HT-29 (cell line): ENCODE measurements around the gene ZNF337. TPM values are rescaled to one million over a fixed set of nuclear protein-coding genes. Genes with fewer than 3 reads are reported as not detected.
"Not testable (repeated sequence)": the region's sequence is repeated elsewhere in the genome, so short reads cannot be mapped to it uniquely, and the experiment has no call there.

Experiments
- DNase-seq: peaks from one replicate; pipeline ENCODE4 v3.0.0-alpha.2; 2015; ENCODE audit warnings: low spot score
- total RNA-seq: library from RNA; depleted of rRNA; stranded (reverse); fragments of >200 nt; shearing (Covaris generic); gene quantifications from 2 replicates; pipeline ENCODE4 v1.2.3, GENCODE V29; 2014; rRNA removed

Gene ZNF337
- 5.8 and 7.2 TPM in 2 replicates for total RNA-seq

GRCh38 chr20:25696371-25697131, at the start of gene ZNF337:
Gene ZNF337 (minus strand): TSS chr20:25696853. CDS start chr20:25686417, 10,436 bp downstream.
- DNase-seq = peak; percentile 98

DNA sequence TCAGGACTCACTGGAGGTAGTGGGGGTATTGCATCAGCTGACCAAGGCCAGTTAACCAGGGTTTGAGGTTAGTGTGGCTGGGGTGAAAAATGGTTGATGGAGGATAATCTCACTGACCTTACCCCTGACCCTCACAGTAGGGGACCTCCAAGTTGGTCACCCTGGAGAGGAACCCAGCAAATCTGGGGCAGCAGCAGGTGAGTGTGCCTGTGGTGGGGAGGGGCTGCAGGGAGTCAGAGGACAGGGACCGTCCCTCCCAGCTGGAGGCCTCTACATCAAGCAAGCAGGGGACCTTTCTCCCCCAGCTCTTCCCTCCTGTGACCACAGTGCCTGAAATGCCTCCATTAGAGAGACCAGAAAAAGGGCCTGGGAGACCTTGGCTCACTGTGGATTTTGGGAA, 49.1 kb upstream of the ZNF337 start:
- no peak for DNase-seq

- no peak for DNase-seq
These were observed 48.4 kb upstream of the ZNF337 start for GRCh38 chr20:25745100-25745499.

DNA sequence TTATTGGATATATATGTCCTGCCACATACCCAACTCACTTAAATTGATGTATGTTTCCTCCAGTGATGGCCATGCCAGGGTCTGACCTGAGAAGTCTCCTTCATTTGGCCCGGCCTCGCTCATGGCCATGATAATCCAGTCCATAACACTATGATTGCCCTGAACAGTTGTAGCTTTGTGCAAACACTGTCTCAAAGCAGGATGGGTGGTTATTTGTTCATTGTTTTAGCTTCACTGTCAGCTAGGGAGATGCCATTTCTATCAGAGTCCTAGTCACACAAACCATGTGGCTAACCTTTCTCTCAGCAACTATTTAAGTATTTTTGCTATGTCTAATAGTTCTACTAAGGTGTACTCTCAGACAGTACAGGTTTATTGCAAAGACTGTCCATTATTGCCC, 47.6 kb upstream of the ZNF337 start:
- no peak for DNase-seq

- DNase-seq = no peak
These were observed 44.4 kb upstream of the ZNF337 start for GRCh38 chr20:25741088-25741487.

DNA sequence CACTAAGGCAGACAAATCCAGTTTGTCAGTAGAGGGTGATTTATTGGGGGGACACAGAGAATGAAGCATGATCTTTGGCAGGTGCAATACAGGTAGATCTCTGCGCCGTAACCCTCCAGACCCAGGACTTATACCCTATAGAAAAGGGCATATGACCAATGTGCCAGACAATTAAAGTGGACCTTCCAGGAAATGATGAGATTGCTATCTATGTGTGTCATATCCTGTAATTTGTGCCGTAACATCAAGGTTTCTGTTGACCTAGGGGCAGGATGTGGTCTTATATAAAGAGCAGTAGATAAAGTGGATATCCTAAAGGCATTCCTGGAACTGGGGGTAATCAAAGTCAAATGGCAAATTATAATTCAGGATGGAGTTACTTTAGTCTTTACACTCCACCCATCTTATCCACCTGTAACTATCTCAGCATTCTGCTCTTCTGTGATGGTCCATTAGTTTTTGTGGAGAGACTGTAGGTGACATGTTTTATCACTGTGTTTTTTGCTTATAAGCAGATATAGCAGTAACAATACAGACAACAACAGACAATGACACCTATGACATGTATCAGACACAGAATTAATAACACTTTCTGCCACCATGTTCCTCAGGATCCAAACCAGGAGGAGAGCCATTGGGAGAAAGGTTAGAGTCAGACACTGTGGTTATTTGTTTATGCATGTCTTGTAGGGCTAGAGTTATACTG, 43.1 kb upstream of the ZNF337 start:
- peak; percentile 14 for DNase-seq

DNA sequence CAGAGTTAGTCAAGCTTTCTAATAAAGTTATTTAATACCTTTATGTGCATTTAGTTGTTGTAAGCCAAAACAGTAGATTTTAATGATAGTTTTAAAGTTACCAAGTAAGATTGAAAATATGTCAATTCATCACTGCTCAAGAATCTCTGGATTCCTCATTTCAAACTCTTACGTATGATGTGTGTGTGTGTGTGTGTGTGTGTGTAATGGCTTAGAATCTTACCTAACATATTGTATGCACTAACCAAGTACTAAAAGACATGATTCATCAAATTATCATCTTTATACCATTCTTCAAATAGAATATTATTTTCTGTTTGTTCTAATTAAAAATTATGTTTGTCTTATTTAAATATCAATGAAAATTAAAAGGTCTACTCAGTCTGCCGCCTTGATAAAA, 41.5 kb upstream of the ZNF337 start:
- DNase-seq = no peak

DNA sequence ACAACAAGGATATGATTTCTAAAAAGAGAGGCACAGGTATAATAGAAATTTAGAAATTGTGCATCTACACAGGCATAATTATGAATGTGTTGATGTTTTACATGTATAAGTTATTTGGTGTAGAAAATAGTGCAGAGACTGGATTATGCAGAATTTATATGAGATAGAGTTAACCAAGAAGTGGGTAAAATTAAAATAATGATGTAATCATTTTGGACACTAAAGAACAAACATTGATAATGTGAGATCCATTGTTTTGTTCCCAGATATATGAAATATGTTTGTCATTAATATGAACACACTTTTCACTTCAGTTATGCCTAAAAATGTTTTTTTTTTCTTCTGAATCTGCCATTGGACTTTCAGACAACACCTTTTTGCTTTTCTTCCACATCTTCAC, 37.2 kb upstream of the ZNF337 start:
- DNase-seq = no peak

DNA sequence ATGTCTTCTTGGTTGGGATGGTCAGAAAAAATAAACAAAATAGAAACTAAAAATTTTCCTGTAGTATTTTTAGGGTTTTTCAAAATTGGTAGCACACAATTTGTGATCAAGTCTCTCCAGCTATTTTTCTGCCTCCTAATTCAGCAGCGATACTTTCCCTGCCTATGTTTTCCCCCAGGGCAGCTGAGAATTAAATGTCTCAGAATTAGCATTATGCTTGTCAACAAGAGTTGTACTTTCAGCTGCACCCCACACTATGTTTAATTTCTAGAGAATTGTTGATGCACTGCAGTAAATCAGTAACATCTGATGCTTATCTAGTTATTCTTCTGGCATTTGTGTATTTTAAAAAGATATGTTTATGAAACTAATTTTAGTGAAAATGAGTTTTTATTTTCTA, 34.2 kb upstream of the ZNF337 start:
- DNase-seq = no peak

GRCh38 chr20:25726357-25726756, 29.7 kb upstream of the ZNF337 start:
- DNase-seq = no peak

- no peak for DNase-seq
These were observed 29.0 kb upstream of the ZNF337 start for GRCh38 chr20:25725639-25726038.

GRCh38 chr20:25723975-25724374, 27.3 kb upstream of the ZNF337 start:
- DNase-seq = no peak

DNA sequence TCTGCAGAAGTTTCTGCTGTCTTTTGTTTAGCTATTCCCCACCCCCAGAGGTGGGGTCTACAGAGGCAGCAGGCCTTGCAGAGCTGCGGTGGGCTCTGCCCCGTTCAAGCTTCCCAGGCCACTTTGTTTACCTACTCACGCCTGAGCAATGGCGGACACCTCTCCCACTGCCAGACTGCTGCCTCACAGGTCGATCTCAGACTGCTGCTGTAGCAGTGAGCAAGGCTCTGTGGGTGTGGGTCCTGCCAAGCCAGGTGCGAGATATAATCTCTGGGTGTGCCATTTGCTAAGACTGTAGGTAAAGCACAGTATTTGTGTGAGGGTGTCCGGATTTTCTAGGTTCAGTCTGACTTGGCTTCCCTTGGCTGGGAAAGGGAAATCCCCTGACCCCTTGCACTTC, 23.6 kb upstream of the ZNF337 start:
- DNase-seq = no peak

GRCh38 chr20:25718896-25719809, 22.5 kb upstream of the ZNF337 start:
- DNase-seq = peak; percentile 50

DNA sequence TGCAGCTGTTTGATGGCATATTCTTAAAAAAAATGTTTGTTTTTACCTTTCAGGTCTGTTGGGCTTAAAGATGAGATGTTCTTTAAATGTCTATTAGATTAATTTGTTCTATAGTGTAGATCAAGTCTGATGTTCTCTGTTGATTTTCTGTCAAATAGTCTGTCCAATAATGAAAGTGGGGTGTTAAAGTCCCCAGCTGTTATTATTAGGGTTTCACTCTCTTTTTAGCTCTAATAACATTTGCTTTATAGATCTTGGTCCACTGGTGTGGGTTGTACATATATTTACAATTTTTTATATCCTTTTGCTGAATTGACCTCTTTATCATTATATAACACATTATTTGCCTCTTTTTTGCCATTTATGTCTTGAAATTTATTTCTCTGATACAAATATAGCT, 11.0 kb upstream of the ZNF337 start:
- no peak for DNase-seq

DNA sequence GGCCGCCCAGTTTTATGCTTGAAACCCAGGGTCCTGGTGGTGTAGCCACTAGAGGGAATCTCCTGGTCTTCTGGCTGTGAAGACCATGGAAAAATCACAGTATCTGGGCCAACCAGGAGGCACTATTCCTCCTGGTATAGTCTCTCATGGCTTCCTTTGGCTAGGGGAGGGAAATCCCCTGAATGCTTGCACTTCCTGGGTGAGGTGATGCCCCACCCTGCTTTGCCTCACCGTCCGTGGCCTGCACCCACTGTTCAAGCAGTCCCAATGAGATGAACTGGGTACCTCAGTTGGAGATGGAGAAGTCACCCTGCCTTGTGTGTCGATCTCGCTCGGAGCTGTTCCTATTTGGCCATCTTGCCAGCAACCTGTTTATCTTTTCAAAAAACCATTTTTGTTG, 10.1 kb upstream of the ZNF337 start:
- no peak for DNase-seq

- DNase-seq = no peak
These were observed 9.2 kb upstream of the ZNF337 start for GRCh38 chr20:25705830-25706351.

DNA sequence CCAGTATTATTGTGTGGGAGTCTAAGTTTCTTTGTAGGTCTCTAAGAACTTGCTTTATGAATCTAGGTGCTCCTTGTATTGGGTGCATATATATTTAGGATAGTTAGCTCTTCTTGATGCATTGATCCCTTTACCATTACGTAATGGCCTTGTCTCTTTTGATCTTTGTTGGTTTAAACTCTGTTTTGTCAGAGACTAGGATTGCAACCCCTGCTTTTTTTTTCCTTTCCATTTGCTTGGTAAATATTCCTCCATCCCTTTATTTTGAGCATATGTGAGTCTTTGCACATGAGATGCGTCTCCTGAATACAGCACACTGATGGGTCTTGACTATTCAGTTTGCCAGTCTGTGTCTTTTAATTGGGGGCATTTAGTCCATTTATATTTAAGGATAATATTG, 7.7 kb upstream of the ZNF337 start:
- DNase-seq = not testable (repeated sequence)

DNA sequence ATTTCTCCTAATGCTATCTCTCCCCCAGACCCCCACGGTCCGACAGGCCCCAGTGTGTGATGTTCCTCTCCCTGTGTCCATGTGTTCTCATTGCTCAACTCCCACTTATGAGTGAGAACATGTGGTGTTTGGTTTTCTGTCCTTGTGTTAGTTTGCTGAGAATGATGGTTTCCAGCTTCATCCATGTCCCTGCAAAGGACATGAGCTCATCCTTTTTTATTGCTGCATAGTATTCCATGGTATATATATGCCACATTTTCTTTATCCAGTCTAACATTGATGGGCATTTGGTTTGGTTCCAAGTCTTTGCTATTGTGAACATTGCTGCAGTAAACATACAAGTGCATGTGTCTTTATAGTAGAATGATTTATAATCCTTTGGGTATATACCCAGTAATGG, 4.2 kb upstream of the ZNF337 start:
- not testable (repeated sequence) for DNase-seq

GRCh38 chr20:25699914-25700313, 3.3 kb upstream of the ZNF337 start:
- no peak for DNase-seq

DNA sequence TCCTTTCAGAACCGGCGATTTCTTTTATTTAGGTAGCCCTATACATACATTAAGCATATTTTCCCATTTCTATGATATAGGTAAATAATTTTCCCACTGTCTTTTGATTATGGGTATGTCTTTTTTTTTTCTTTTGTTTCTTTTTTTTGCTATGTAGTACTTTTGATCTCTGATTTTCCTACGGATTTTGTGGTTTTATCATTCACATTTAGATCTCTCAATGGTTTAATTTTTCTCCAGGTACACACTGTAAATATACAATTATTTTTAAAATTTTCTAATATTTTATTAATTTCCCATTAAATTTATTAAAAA, 436 bp upstream of the ZNF337 start:
- no peak for DNase-seq
